ENCODE results near the gene FAAH.
A peak's percentile ranks its signal among the peaks of the same experiment; 100 is the strongest.

Gene FAAH

GRCh38 chr1:46401154-46401913 is 7.2 kb downstream of the FAAH start:
- no peak for DNase-seq

- DNase-seq: peak; percentile 53
Observed at GRCh38 chr1:46401964-46402626, 8.0 kb downstream of the FAAH start.

- no peak for DNase-seq
Observed at GRCh38 chr1:46403916-46404315, 9.8 kb downstream of the FAAH start.

- no peak for DNase-seq
Observed at GRCh38 chr1:46404482-46405196, 10.5 kb downstream of the FAAH start.

GRCh38 chr1:46405197-46405555 is 11.1 kb downstream of the FAAH start:
- no peak for DNase-seq

GRCh38 chr1:46405724-46406123 is 11.6 kb downstream of the FAAH start:
- DNase-seq: no peak

GRCh38 chr1:46406881-46407608 is 12.9 kb downstream of the FAAH start:
- no peak for DNase-seq

GRCh38 chr1:46407636-46408035 is 13.5 kb downstream of the FAAH start:
- DNase-seq: no peak

GRCh38 chr1:46408356-46409062 is 14.4 kb downstream of the FAAH start:
- DNase-seq: no peak

GRCh38 chr1:46409063-46409372 is 14.9 kb downstream of the FAAH start:
- DNase-seq: no peak

- DNase-seq: no peak
Observed at GRCh38 chr1:46410156-46411009, 16.3 kb downstream of the FAAH start.

- DNase-seq: no peak
Observed at GRCh38 chr1:46411010-46411405, 16.9 kb downstream of the FAAH start.

- no peak for DNase-seq
Observed at GRCh38 chr1:46411601-46412341, 17.7 kb downstream of the FAAH start.

GRCh38 chr1:46412893-46413595 is 18.9 kb downstream of the FAAH start:
- DNase-seq: no peak

- DNase-seq: no peak
Observed at GRCh38 chr1:46413596-46413985, 19.5 kb downstream of the FAAH start.

GRCh38 chr1:46415514-46415913 is 21.4 kb downstream of the FAAH start:
- no peak for DNase-seq

- no peak for DNase-seq
Observed at GRCh38 chr1:46418976-46419375, 24.9 kb downstream of the FAAH start.

- DNase-seq: no peak
Observed at GRCh38 chr1:46420533-46420915, 26.4 kb downstream of the FAAH start.

GRCh38 chr1:46421739-46422138 is 27.6 kb downstream of the FAAH start:
- no peak for DNase-seq

- DNase-seq: no peak
Observed at GRCh38 chr1:46422261-46422871, 28.2 kb downstream of the FAAH start.

Measured in NCI-H1694 treated with DMSO at 0.1 percent for 48 hours (cell line).